NB4 (cell line): Measurements from ENCODE around the gene MERTK.
A peak's percentile ranks its signal among the peaks of the same experiment; 100 is the strongest.
"Not testable (repeated sequence)": the region's sequence is repeated elsewhere in the genome, so short reads cannot be mapped to it uniquely, and the experiment has no call there.

ENCODE experiments used
- DNase-seq: peaks from one replicate; pipeline ENCODE4 v3.0.0; 2010; ENCODE audit warnings: low read depth
- H3K4me3 ChIP-seq: one replicate; pipeline ENCODE4 v1.5.1; 2011; ENCODE audit warnings: mild to moderate bottlenecking, low read depth, low read length, moderate library complexity
- CTCF ChIP-seq: IDR thresholded peaks from one replicate; pipeline ENCODE4 v1.5.1; 2012; ENCODE audit warnings: low read depth, low read length
- MAX ChIP-seq: IDR thresholded peaks from 2 replicates; pipeline ENCODE4 v1.6.1; 2011; ENCODE audit warnings: low read depth, low read length
- MYC ChIP-seq: IDR thresholded peaks from 2 replicates; pipeline ENCODE4 v1.6.1; 2011; ENCODE audit warnings: low read depth, low read length
- POLR2A ChIP-seq: IDR thresholded peaks from 2 replicates; pipeline ENCODE4 v1.6.1; 2011; ENCODE audit warnings: mild to moderate bottlenecking; ENCODE audit not compliant: insufficient read length; ENCODE audit errors: extremely low read depth

The MERTK gene

GRCh38 chr2:111910609-111911277 is 12.3 kb downstream of the MERTK start:
- TF ChIP-seq POLR2A (no peak), MYC (no peak), CTCF (no peak), MAX (no peak)
- no peak for DNase-seq
- no peak overlapping the region for H3K4me3 ChIP-seq

GRCh38 chr2:111911295-111911977 is 13.0 kb downstream of the MERTK start:
- not testable (repeated sequence) for DNase-seq, H3K4me3 ChIP-seq

- H3K4me3 ChIP-seq: no peak overlapping the region
- TF ChIP-seq MAX: no peak
- TF ChIP-seq MYC: no peak
- TF ChIP-seq POLR2A: no peak
- no peak for TF ChIP-seq CTCF
- DNase-seq: peak; percentile 74
Measured at GRCh38 chr2:111912547-111912946, 14.1 kb downstream of the MERTK start.

- no peak for DNase-seq
- no peak overlapping the region for H3K4me3 ChIP-seq
- no peak for TF ChIP-seq CTCF
- no peak for TF ChIP-seq MAX
- TF ChIP-seq MYC: no peak
- no peak for TF ChIP-seq POLR2A
Measured at GRCh38 chr2:111917106-111917505, 18.7 kb downstream of the MERTK start.

GRCh38 chr2:111918383-111918806 is 20.0 kb downstream of the MERTK start:
- TF ChIP-seq MYC (no peak), POLR2A (no peak), MAX (no peak), CTCF (no peak)
- no peak overlapping the region for H3K4me3 ChIP-seq
- no peak for DNase-seq

- peak; percentile 19 for DNase-seq
- TF ChIP-seq CTCF (peak; percentile 32), MAX (no peak)
- no peak overlapping the region for H3K4me3 ChIP-seq
Measured at GRCh38 chr2:111919365-111919764, 21.0 kb downstream of the MERTK start.
